IMR-90 (cell line): Measurements from ENCODE around the gene MON2. TPM values are rescaled to one million over a fixed set of nuclear protein-coding genes. Genes with fewer than 3 reads are reported as not detected.
A peak's percentile ranks its signal among the peaks of the same experiment; 100 is the strongest.

Experiments used
- ATAC-seq: fragments of 200-7000 bp; cut with Tn5 transposase; 2 replicates; pipeline ENCODE4 v1.9.1; 2020; ENCODE audit warnings: low read depth, mild to moderate bottlenecking, moderate library complexity
- BruUV-seq: library from RNA; stranded (reverse); fragments of 400-500 nt; replicated peaks from 2 replicates; lab custom pipeline; 2021; lab: Mats Ljungman, UMichigan
- CTCF ChIA-PET: fragments of 300-600 bp; formaldehyde crosslinking; extraction: SDS; loops from one replicate; lab custom pipeline; 2021; ENCODE audit warnings: antibody characterized with exemption; lab: Yijun Ruan, JAX
- POLR2A ChIA-PET: fragments of 300-600 bp; sonication (Branson Sonifier 250); formaldehyde crosslinking; loops from one replicate; lab custom pipeline; 2022; ENCODE audit warnings: antibody characterized with exemption; ENCODE audit not compliant: unreplicated experiment; lab: Charles Lee
- DNase-seq: peaks from one replicate; pipeline ENCODE4 v3.0.0; 2013
- H2AFZ ChIP-seq: replicated peaks from 2 replicates; pipeline ENCODE3; 2013; ENCODE audit warnings: low read length, mild to moderate bottlenecking; ENCODE audit not compliant: poor library complexity
- H2AK5ac ChIP-seq: 2 replicates; pipeline ENCODE4 v1.6.1; 2013; ENCODE audit warnings: low read depth, low read length, inconsistent platforms
- H2AK9ac ChIP-seq: replicated peaks from 2 replicates; pipeline ENCODE3; 2013; ENCODE audit warnings: mild to moderate bottlenecking, low read depth, low read length, moderate library complexity; ENCODE audit not compliant: poor library complexity
- H2BK120ac ChIP-seq: 2 replicates; pipeline ENCODE4 v1.6.1; 2013; ENCODE audit warnings: low read depth, low read length, inconsistent platforms
- H2BK15ac ChIP-seq: 3 replicates; pipeline ENCODE4 v1.6.1; 2013; ENCODE audit warnings: low read depth, low read length, inconsistent platforms
- H2BK20ac ChIP-seq: 2 replicates; pipeline ENCODE4 v1.6.1; 2013; ENCODE audit warnings: low read depth, mild to moderate bottlenecking, inconsistent platforms, low read length, moderate library complexity
- H2BK5ac ChIP-seq: 2 replicates; pipeline ENCODE4 v1.6.1; 2013; ENCODE audit warnings: mild to moderate bottlenecking, low read depth, low read length, inconsistent platforms; ENCODE audit not compliant: poor library complexity, severe bottlenecking
- H3K14ac ChIP-seq: replicated peaks from 2 replicates; pipeline ENCODE4 v1.6.1; 2013; ENCODE audit warnings: low read depth, low read length, inconsistent platforms
- H3K18ac ChIP-seq: 2 replicates; pipeline ENCODE4 v1.6.1; 2013; ENCODE audit warnings: low read depth, low read length, control low read depth
- H3K23ac ChIP-seq: 2 replicates; pipeline ENCODE4 v1.6.1; 2013; ENCODE audit warnings: low read depth, low read length, inconsistent platforms
- H3K27ac ChIP-seq: 2 replicates; pipeline ENCODE4 v1.5.1; 2013; ENCODE audit warnings: mild to moderate bottlenecking, control low read depth, low read length; ENCODE audit not compliant: insufficient read depth
- H3K27me3 ChIP-seq: 2 replicates; pipeline ENCODE4 v1.6.1; 2013; ENCODE audit warnings: low read length; ENCODE audit not compliant: control insufficient read depth, insufficient read depth
- H3K36me3 ChIP-seq: 2 replicates; pipeline ENCODE4 v1.6.1; 2013; ENCODE audit warnings: low read length, mixed read lengths; ENCODE audit not compliant: control insufficient read depth, insufficient read depth
- H3K4ac ChIP-seq: 2 replicates; pipeline ENCODE4 v1.6.1; 2013; ENCODE audit warnings: low read depth, low read length, inconsistent platforms
- H3K4me1 ChIP-seq: 2 replicates; pipeline ENCODE4 v1.6.1; 2013; ENCODE audit warnings: low read length, mixed read lengths; ENCODE audit not compliant: control insufficient read depth, insufficient read depth
- H3K4me2 ChIP-seq: 2 replicates; pipeline ENCODE4 v1.6.1; 2013; ENCODE audit warnings: low read depth, mild to moderate bottlenecking, control low read depth, low read length, moderate library complexity
- H3K4me3 ChIP-seq: 2 replicates; pipeline ENCODE4 v1.5.1; 2013; ENCODE audit warnings: low read depth, mild to moderate bottlenecking, control low read depth, low read length, moderate library complexity; ENCODE audit not compliant: insufficient read depth
- H3K56ac ChIP-seq: 2 replicates; pipeline ENCODE4 v1.6.1; 2013; ENCODE audit warnings: low read length, inconsistent platforms; ENCODE audit not compliant: insufficient read depth; ENCODE audit errors: extremely low read depth
- H3K79me1 ChIP-seq, 2 experiments: 2 replicates each; pipeline ENCODE4 v1.6.1; 2013; ENCODE audit warnings: low read length in 2 of 2, inconsistent platforms in 1 of 2, low read depth in 1 of 2
- H3K9ac ChIP-seq: 2 replicates; pipeline ENCODE4 v1.6.1; 2013; ENCODE audit warnings: low read depth, low read length, control low read depth
- H3K9me1 ChIP-seq: 2 replicates; pipeline ENCODE4 v1.6.1; 2013; ENCODE audit warnings: low read length, inconsistent platforms; ENCODE audit not compliant: insufficient read depth
- H3K9me3 ChIP-seq: 2 replicates; pipeline ENCODE4 v1.6.1; 2013; ENCODE audit warnings: low read length; ENCODE audit not compliant: control insufficient read depth, insufficient read depth
- H4K20me1 ChIP-seq: 2 replicates; pipeline ENCODE4 v1.6.1; 2013; ENCODE audit warnings: low read length, inconsistent platforms; ENCODE audit not compliant: insufficient read depth
- H4K5ac ChIP-seq: 2 replicates; pipeline ENCODE4 v1.6.1; 2013; ENCODE audit warnings: mild to moderate bottlenecking, low read depth, low read length, control low read depth
- H4K8ac ChIP-seq, 2 experiments: 2 replicates each; pipeline ENCODE4 v1.6.1; 2013; ENCODE audit warnings: low read depth in 2 of 2, low read length in 2 of 2, control low read depth in 1 of 2, inconsistent platforms in 1 of 2
- H4K91ac ChIP-seq: 2 replicates; pipeline ENCODE4 v1.6.1; 2013; ENCODE audit warnings: low read depth, low read length, inconsistent platforms; ENCODE audit not compliant: insufficient read depth
- MAZ ChIP-seq: IDR thresholded peaks from 2 replicates; pipeline ENCODE4 v1.6.1; 2012; ENCODE audit warnings: low read depth, mild to moderate bottlenecking, low read length, improper control_type of control experiment, moderate library complexity, borderline replicate concordance
- MXI1 ChIP-seq: IDR thresholded peaks from 2 replicates; pipeline ENCODE4 v1.6.1; 2012; ENCODE audit warnings: low read depth, mild to moderate bottlenecking, low read length, moderate library complexity, borderline replicate concordance
- NFE2L2 ChIP-seq: fragments of 150-350 bp; IDR thresholded peaks from 2 replicates; pipeline ENCODE4 v1.6.1; 2016; ENCODE audit warnings: low read depth, mild to moderate bottlenecking, low read length
- RAD21 ChIP-seq: IDR thresholded peaks from 2 replicates; pipeline ENCODE4 v1.6.1; 2012; ENCODE audit warnings: low read length, improper control_type of control experiment
- RFX5 ChIP-seq: IDR thresholded peaks from 2 replicates; pipeline ENCODE4 v1.8.0; 2012; ENCODE audit warnings: low read depth, mild to moderate bottlenecking, low read length, moderate library complexity
- SMC3 ChIP-seq: fragments of 150-350 bp; IDR thresholded peaks from 2 replicates; pipeline ENCODE4 v1.6.1; 2016; ENCODE audit warnings: low read depth, mild to moderate bottlenecking, antibody characterized with exemption, low read length, moderate library complexity
- USF2 ChIP-seq: fragments of 150-350 bp; IDR thresholded peaks from 2 replicates; pipeline ENCODE4 v1.6.1; 2017; ENCODE audit warnings: mild to moderate bottlenecking, antibody characterized with exemption, low read length, low read depth
- WGBS, 2 experiments: methylation state at CpG; one replicate each; pipeline versions ENCODE4 v1.1.5 to v1.1.7; 2013; ENCODE audit warnings: missing lambda C conversion rate in 2 of 2; ENCODE audit not compliant: insufficient read length in 1 of 2; ENCODE audit errors: extremely low coverage in 2 of 2; 5-methylcytosine and 5-hydroxymethylcytosine counted together
- dilution Hi-C: fragments of 300-500 bp; cut with HindIII; formaldehyde crosslinking; loops from one replicate; pipeline ENCODE4 v1.14.3; 2018; ENCODE audit warnings: low sequenced_read_pairs; ENCODE audit not compliant: unreplicated experiment
- in situ Hi-C: fragments of 300-500 bp; cut with MboI; formaldehyde crosslinking; loops from 3 replicates; pipeline ENCODE4 v1.14.3; 2019; ENCODE audit warnings: low sequenced_read_pairs, inconsistent platforms, mixed read lengths
- intact Hi-C: fragments of 100-400 bp; cut with micrococcal nuclease; formaldehyde crosslinking; loops from 2 replicates; pipeline ENCODE4 v1.10.0; 2022
- polyA plus RNA-seq, 3 experiments: library from polyadenylated mRNA; depleted of rRNA; stranded (reverse); fragments of >200 nt; gene quantifications; 2 replicates each; pipeline ENCODE4 v1.2.3, GENCODE V29; 2012; ENCODE audit warnings: low replicate concordance in 1 of 3
- total RNA-seq: library from RNA; depleted of rRNA; stranded (reverse); fragments of >200 nt; gene quantifications from 2 replicates; pipeline ENCODE4 v1.2.3, GENCODE V29; 2012
- TF ChIP-seq, protein P1 (sequence below): conservative IDR thresholded peaks from 2 replicates; pipeline ENCODE4 v1.5.1; 2012; ENCODE audit warnings: mild to moderate bottlenecking, low read depth, low read length, improper control_type of control experiment

Gene MON2
- total and polyA plus RNA-seq, 2 of the 4 experiments (the other 2 are of a cell fraction) = 13.2 to 39.3 TPM

DNA sequence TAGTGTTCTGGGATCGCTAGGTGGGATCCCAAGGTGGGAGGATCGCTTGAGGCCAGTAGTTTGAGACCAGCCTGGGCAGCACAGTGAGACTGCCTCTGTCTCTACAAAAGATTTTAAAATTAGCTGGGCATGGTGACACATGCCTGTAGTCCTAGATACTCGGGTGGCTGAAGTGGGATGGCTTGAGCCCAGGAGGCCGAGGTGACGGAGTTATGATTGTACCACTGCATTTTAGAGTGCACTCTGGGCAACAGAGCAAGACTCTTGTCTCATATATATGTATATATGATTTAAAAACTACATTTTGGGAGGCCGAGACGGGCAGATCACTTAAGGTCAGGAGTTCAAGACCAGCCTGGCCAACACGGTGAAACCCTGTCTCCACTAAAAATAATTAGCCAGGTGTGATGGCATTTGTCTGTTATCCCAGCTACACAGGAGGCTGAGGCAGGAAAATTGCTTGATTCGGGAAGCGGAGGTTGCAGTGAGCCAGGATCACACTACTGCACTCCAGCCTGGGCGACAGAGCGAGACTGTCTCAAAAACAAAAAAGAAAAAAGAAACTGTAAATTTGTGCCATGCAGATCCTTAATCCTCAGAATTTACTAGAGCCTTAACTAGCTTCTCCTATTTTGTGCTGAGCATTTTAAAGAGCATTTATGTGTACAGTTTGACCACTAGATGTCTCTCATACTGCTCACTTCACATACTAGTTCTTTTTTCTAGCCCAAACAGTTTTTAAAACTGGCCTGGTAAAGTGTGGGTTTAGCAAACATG is 114.8 kb downstream of the MON2 start:
- H3K56ac ChIP-seq = no peak overlapping the region
- intact Hi-C loops = loop anchor here (1.0 to 10.0 kb wide), 4 partner anchors 143 to 353 kb away; partner anchors contain the start of gene PPM1H
- H2BK20ac ChIP-seq = no peak overlapping the region
- H3K27me3 ChIP-seq = no peaks in the 10 kb centered on the region
- H2BK120ac ChIP-seq = no peak overlapping the region
- no peak overlapping the region for H3K23ac ChIP-seq
- POLR2A ChIA-PET = no interaction called here
- no peak overlapping the region for H3K27ac ChIP-seq
- H4K8ac ChIP-seq = no peak overlapping the region
- DNase-seq (peak; percentile 73), ATAC-seq (peak; percentile 90)
- H3K4me2 ChIP-seq = no peak overlapping the region
- H3K36me3 ChIP-seq = peaks cover 4% of the 10 kb centered on the region; the same call in 1 of the 2 replicates
- H3K9me3 ChIP-seq = no peaks in the 10 kb centered on the region
- no TSS peak for BruUV-seq
- no peak overlapping the region for H4K91ac ChIP-seq
- no peak overlapping the region for H3K4me3 ChIP-seq
- no peak overlapping the region for H2AK9ac ChIP-seq
- CTCF ChIA-PET = interaction anchor here (0.5 to 2.4 kb wide), 11 partner anchors 8 to 487 kb away, joined by 3 to 32 read pairs (median 3); no protein-coding TSS in a partner anchor
- H2AFZ ChIP-seq = no peak overlapping the region
- WGBS, 2 experiments = 100% methylated on average over 1 of the region's 12 CpGs; no CpG with 5 or more reads in 1 of the 2 experiments
- H2AK5ac ChIP-seq = no peak overlapping the region
- H3K18ac ChIP-seq = no peak overlapping the region
- no peak for TF ChIP-seq MAZ
- no peak for TF ChIP-seq USF2
- no peak for TF ChIP-seq RFX5
- TF ChIP-seq RAD21 = peak; percentile 77
- no peak for TF ChIP-seq MXI1
- peak; percentile 87 for TF ChIP-seq SMC3
- no peak for TF ChIP-seq NFE2L2
- TF ChIP-seq, protein P1, sequence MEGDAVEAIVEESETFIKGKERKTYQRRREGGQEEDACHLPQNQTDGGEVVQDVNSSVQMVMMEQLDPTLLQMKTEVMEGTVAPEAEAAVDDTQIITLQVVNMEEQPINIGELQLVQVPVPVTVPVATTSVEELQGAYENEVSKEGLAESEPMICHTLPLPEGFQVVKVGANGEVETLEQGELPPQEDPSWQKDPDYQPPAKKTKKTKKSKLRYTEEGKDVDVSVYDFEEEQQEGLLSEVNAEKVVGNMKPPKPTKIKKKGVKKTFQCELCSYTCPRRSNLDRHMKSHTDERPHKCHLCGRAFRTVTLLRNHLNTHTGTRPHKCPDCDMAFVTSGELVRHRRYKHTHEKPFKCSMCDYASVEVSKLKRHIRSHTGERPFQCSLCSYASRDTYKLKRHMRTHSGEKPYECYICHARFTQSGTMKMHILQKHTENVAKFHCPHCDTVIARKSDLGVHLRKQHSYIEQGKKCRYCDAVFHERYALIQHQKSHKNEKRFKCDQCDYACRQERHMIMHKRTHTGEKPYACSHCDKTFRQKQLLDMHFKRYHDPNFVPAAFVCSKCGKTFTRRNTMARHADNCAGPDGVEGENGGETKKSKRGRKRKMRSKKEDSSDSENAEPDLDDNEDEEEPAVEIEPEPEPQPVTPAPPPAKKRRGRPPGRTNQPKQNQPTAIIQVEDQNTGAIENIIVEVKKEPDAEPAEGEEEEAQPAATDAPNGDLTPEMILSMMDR = peak; percentile 73
- H4K20me1 ChIP-seq = no peaks in the 10 kb centered on the region; the same call in 1 of the 2 replicates
- H4K5ac ChIP-seq = no peak overlapping the region
- H3K9ac ChIP-seq = no peak overlapping the region
- in situ Hi-C loops = loop anchor here (5.0 to 25.0 kb wide), 2 partner anchors 211 to 481 kb away; no protein-coding TSS in a partner anchor
- no peaks in the 10 kb centered on the region for H3K9me1 ChIP-seq
- no peaks in the 10 kb centered on the region; a peak in 1 of 4 replicates for H3K79me1 ChIP-seq
- H3K4ac ChIP-seq = no peak overlapping the region
- H3K4me1 ChIP-seq = no peaks in the 10 kb centered on the region
- no peak overlapping the region for H2BK5ac ChIP-seq
- H2BK15ac ChIP-seq = no peak overlapping the region
- H3K14ac ChIP-seq = no peak overlapping the region
- dilution Hi-C loops = loop anchor here (25.0 kb wide), 1 partner anchor 206 kb away; no protein-coding TSS in a partner anchor
